Measurements from ENCODE around the gene NACAD. TPM values are rescaled to one million over a fixed set of nuclear protein-coding genes. Genes with fewer than 3 reads are reported as not detected.

Gene NACAD
- total and polyA plus RNA-seq, 2 experiments from 2014 or later, result 1.2 to 2.9 TPM

DNA sequence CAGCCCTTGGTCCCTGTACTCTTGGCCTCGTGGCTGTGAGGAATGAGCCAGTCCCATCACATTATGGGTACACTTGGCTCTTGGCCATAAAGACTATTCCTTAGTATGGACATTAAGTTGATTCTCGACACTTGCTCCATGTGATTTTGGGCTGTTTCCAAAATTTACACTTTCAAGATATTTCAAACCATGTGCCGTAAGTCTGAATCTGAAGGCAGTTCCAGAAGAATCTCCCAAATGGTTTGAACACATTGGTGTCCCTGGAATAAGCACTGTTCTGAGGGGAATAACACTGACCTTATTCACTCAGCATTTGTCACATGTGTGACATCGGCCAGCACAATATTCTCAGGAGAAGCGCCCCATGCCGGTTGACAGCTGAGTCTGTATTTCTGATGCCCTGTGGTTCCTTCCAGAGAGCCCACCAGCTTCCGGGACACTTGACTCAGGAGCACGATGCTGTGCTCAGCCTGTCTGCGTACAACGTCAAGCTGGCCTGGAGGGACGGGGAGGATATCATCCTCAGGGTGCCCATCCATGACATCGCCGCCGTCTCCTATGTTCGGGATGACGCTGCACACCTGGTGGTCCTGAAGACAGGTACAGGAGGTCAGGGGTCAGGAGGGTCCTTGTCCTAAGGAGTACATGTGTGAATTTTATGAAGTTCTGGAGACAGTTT lies 24.6 kb downstream of the NACAD start:
- Histone ChIP-seq H3K27me3 (replicated peaks; ENCODE audit: insufficient read depth) (no peaks in the 10 kb centered on the region), H3K9me3 (ENCODE audit: low read depth) (no peaks in the 10 kb centered on the region), H3K27ac (no peak overlapping the region), H3K9ac (no peak overlapping the region), H4K20me1 (ENCODE audit: insufficient read depth) (no peaks in the 10 kb centered on the region), H3K4me2 (ENCODE audit: unreplicated experiment) (no peak overlapping the region), H3K4me1 (ENCODE audit: insufficient read depth) (no peaks in the 10 kb centered on the region), H3K79me2 (ENCODE audit: insufficient read depth) (peaks cover 71% of the 10 kb centered on the region), H2AFZ (no peak overlapping the region), H3K4me3 (no peak overlapping the region), H3K9me2 (ENCODE audit: insufficient read depth) (no peaks in the 10 kb centered on the region), H3F3A (ENCODE audit: insufficient read depth) (peaks cover 4% of the 10 kb centered on the region; the same call in 1 of the 2 replicates), H3K36me3 (ENCODE audit: low read depth) (peaks cover 9% of the 10 kb centered on the region; the same call in 1 of the 2 replicates)
- TF ChIP-seq EZH2phosphoT487 (IDR thresholded peaks at IDR 0.05; ENCODE audit: insufficient read depth, low read depth) (no peak), EZH2 (IDR thresholded peaks at IDR 0.05; ENCODE audit: insufficient read depth, poor library complexity, severe bottlenecking) (no peak)
- DNase-seq, result no peak
- in situ Hi-C loops (cut with MboI), result no loop called here
- WGBS, 2 experiments (ENCODE audit: low coverage in 1 of 2, low lambda C conversion rate in 2 of 2, missing lambda C conversion rate in 2 of 2), result 94% methylated on average over 16 of the region's 16 CpGs

DNA sequence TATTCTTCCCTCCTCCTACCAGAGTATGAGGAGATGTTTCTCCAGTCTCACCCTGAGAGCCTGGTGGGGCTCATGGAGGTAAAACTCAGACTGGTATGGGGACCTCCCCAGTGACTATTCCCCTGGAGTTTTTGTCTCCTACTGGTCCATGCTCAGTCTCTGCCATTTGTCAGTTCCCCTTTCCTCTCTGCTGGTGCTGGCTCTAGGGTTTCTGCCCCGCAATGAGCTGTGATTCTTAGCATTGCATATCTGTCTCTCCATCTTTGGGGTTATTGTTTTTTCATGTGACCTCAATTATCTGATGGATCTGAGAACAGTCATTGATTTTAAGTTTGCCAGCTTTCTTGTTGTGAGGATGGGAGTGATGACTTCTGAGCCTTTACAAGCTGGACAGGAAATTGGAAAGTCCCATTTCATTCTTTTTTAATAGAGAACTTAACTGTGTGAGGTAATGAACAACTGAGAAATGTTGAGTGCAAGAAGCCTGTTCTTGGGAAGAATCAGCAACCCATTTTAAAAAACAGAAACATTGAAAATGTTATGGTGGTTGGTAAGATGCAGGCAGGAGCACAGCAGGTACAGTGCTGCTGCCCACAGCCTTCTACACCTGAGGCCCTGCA lies 26.9 kb downstream of the NACAD start:
- Histone ChIP-seq H3K4me1 (ENCODE audit: insufficient read depth) (no peaks in the 10 kb centered on the region), H3K27ac (no peak overlapping the region), H3K9me3 (ENCODE audit: low read depth) (no peaks in the 10 kb centered on the region), H4K20me1 (ENCODE audit: insufficient read depth) (no peaks in the 10 kb centered on the region), H3K4me3 (no peak overlapping the region), H3K79me2 (ENCODE audit: insufficient read depth) (peaks cover 80% of the 10 kb centered on the region), H3K36me3 (ENCODE audit: low read depth) (peaks cover 9% of the 10 kb centered on the region; the same call in 1 of the 2 replicates), H3K4me2 (ENCODE audit: unreplicated experiment) (no peak overlapping the region), H3F3A (ENCODE audit: insufficient read depth) (peaks cover 4% of the 10 kb centered on the region; the same call in 1 of the 2 replicates), H3K9me2 (ENCODE audit: insufficient read depth) (no peaks in the 10 kb centered on the region), H2AFZ (no peak overlapping the region), H3K27me3 (replicated peaks; ENCODE audit: insufficient read depth) (no peaks in the 10 kb centered on the region), H3K9ac (no peak overlapping the region)
- TF ChIP-seq EZH2 (IDR thresholded peaks at IDR 0.05; ENCODE audit: insufficient read depth, poor library complexity, severe bottlenecking), result no peak
- TF ChIP-seq EZH2phosphoT487 (IDR thresholded peaks at IDR 0.05; ENCODE audit: insufficient read depth, low read depth), result no peak
- no peak for DNase-seq
- WGBS, 2 experiments (ENCODE audit: low coverage in 1 of 2, low lambda C conversion rate in 2 of 2, missing lambda C conversion rate in 2 of 2), result 90 to 100% methylated on average over 1 of the region's 1 CpG
- in situ Hi-C loops (cut with MboI), result no loop called here

DNA sequence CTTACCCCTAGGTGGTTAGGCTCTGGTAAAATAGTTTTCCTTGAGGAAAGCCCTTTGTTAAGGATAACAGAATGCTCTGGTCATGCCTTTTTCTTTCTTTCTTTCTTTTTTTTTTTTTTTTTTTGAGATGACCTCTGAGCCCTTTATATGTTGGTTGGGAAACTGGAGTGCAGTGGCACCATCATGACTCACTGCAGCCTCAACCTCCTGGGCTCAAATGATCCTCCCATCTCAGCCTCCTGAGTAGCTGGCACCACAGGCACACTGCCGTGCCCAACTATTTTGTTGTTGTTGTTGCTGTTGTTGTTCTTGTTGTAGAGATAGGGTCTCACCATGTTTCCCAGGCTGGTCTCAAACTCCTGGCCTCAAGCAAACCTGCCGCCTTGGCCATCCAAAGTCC lies 27.4 kb downstream of the NACAD start:
- DNase-seq, result no peak
- Histone ChIP-seq H4K20me1 (ENCODE audit: insufficient read depth) (no peaks in the 10 kb centered on the region), H3K4me1 (ENCODE audit: insufficient read depth) (no peaks in the 10 kb centered on the region), H3K4me2 (ENCODE audit: unreplicated experiment) (no peak overlapping the region), H2AFZ (no peak overlapping the region), H3K4me3 (no peak overlapping the region), H3F3A (ENCODE audit: insufficient read depth) (peaks cover 4% of the 10 kb centered on the region; the same call in 1 of the 2 replicates), H3K27ac (no peak overlapping the region), H3K36me3 (ENCODE audit: low read depth) (peaks cover 9% of the 10 kb centered on the region; the same call in 1 of the 2 replicates), H3K79me2 (ENCODE audit: insufficient read depth) (peaks cover 82% of the 10 kb centered on the region), H3K27me3 (replicated peaks; ENCODE audit: insufficient read depth) (no peaks in the 10 kb centered on the region), H3K9me3 (ENCODE audit: low read depth) (no peaks in the 10 kb centered on the region), H3K9me2 (ENCODE audit: insufficient read depth) (no peaks in the 10 kb centered on the region), H3K9ac (no peak overlapping the region)
- in situ Hi-C loops (cut with MboI), result no loop called here
- 100% methylated on average over 2 of the region's 2 CpGs for WGBS, 2 experiments (ENCODE audit: low coverage in 1 of 2, low lambda C conversion rate in 2 of 2, missing lambda C conversion rate in 2 of 2)
- TF ChIP-seq EZH2phosphoT487 (IDR thresholded peaks at IDR 0.05; ENCODE audit: insufficient read depth, low read depth), result no peak
- TF ChIP-seq EZH2 (IDR thresholded peaks at IDR 0.05; ENCODE audit: insufficient read depth, poor library complexity, severe bottlenecking), result no peak

DNA sequence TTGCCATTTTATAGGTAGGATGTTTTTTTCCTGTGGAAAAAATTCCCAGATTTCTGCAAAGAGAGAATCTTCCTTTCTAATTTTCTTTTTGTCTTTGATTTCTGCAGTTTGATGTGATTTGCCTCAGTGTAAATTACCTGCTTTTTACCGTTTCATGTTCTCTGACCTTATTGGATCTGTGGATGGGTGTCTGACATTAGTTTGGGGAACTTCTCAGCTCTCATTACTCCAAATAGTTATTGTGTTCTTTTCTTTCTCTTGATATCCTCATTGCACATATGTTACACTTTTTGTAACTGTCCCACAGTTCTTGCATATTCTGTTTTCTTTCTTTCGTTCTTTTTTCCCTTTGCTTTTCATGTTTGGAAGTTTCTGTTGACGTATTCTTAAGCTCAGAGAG lies 28.5 kb downstream of the NACAD start:
- no peak overlapping the region for H3K4me2 ChIP-seq (ENCODE audit: unreplicated experiment)
- 83 to 86% methylated on average over 3 of the region's 3 CpGs for WGBS, 2 experiments (ENCODE audit: low coverage in 1 of 2, low lambda C conversion rate in 2 of 2, missing lambda C conversion rate in 2 of 2)
- H3F3A ChIP-seq (ENCODE audit: insufficient read depth), result peaks cover 4% of the 10 kb centered on the region; the same call in 1 of the 2 replicates
- H4K20me1 ChIP-seq (ENCODE audit: insufficient read depth), result no peaks in the 10 kb centered on the region
- TF ChIP-seq EZH2phosphoT487 (IDR thresholded peaks at IDR 0.05; ENCODE audit: insufficient read depth, low read depth) (no peak), EZH2 (IDR thresholded peaks at IDR 0.05; ENCODE audit: insufficient read depth, poor library complexity, severe bottlenecking) (no peak)
- no peaks in the 10 kb centered on the region for H3K9me3 ChIP-seq (ENCODE audit: low read depth)
- H3K4me1 ChIP-seq (ENCODE audit: insufficient read depth), result no peaks in the 10 kb centered on the region
- H3K79me2 ChIP-seq (ENCODE audit: insufficient read depth), result peaks cover 91% of the 10 kb centered on the region
- H3K9ac ChIP-seq, result no peak overlapping the region
- no peak for DNase-seq
- H3K36me3 ChIP-seq (ENCODE audit: low read depth), result peaks cover 9% of the 10 kb centered on the region; the same call in 1 of the 2 replicates
- no peaks in the 10 kb centered on the region for H3K27me3 ChIP-seq (replicated peaks; ENCODE audit: insufficient read depth)
- in situ Hi-C loops (cut with MboI), result no loop called here
- H3K9me2 ChIP-seq (ENCODE audit: insufficient read depth), result no peaks in the 10 kb centered on the region
- H3K4me3 ChIP-seq, result no peak overlapping the region
- no peak overlapping the region for H2AFZ ChIP-seq
- H3K27ac ChIP-seq, result no peak overlapping the region

Measured in GM23248 (cell line).